Raji (cell line): Measurements from ENCODE around the gene CLEC10A.

Experiments used
- POLR2A ChIP-seq: IDR thresholded peaks from 2 replicates; pipeline ENCODE4 v1.6.1; 2011; ENCODE audit warnings: low read depth, low read length, control low read depth; ENCODE audit not compliant: insufficient read depth

CLEC10A gene

DNA sequence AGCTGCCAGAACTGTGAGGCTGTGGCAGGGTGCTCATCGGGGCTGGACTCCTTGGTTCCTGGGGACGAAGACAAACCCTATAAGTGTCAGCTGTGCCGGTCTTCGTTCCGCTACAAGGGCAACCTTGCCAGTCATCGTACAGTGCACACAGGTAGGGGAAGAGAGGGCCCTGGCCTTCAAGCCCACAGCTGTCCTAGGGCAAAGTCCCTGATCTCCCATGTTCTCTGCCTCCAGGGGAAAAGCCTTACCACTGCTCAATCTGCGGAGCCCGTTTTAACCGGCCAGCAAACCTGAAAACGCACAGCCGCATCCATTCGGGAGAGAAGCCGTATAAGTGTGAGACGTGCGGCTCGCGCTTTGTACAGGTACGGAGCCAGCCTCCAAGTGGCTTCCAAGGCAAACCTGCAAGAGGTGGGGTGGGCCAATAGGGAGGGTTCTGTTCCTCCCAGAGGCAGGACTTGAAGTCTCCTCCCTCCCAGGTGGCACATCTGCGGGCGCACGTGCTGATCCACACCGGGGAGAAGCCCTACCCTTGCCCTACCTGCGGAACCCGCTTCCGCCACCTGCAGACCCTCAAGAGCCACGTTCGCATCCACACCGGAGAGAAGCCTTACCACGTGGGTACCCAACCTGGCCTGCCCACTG, 53.5 kb downstream of the CLEC10A start:
- TF ChIP-seq POLR2A: no peak

DNA sequence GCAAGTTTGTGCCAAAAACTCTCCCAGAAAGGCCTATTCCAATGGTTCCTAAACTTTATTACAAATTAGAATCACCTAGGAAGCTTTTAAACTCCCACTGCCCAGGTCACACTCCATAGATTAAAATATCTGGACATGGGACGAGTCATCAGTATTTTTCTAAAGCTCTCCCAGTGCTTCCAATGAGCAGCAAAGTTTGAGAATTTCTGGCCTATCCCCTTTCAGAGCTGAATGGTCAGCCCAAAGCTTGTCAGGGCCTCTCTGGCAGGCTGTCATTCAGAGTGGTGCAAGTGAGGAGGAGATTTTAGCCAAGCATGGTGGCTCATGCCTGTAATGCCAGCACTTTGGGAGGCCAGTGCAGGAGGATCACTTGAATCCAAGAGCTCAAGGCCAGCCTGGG, 54.8 kb downstream of the CLEC10A start:
- TF ChIP-seq POLR2A: no peak
